GM18873 (cell line): ENCODE measurements around the gene ANTXR1.

ENCODE experiments used
- ATAC-seq: cut with Tn5 transposase; IDR thresholded peaks from one replicate; pipeline ENCODE4 v1.9.1; 2021; ENCODE audit warnings: mild to moderate bottlenecking, moderate library complexity, moderate number of reproducible peaks; ENCODE audit not compliant: unreplicated experiment, low FRiP score

Gene ANTXR1

DNA sequence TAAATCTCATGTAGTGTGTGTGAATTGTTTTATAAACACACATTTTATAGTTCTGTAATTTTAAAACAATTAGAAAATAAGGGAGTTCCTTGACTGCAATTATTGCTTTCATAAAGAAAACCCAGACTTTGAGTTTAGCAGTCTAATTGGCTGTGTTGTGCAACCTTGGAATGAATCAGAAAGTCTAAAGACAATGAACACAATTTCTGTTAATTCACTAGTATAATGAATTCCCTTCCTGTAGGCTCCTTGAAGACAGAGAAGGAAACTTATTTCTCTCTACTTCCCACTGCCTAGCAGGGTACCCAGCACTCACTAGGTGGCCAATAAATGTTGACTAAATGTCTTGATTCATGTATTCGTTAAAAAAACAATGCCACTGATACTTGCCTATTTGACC lies 79.9 kb downstream of the ANTXR1 start:
- ATAC-seq = no peak

DNA sequence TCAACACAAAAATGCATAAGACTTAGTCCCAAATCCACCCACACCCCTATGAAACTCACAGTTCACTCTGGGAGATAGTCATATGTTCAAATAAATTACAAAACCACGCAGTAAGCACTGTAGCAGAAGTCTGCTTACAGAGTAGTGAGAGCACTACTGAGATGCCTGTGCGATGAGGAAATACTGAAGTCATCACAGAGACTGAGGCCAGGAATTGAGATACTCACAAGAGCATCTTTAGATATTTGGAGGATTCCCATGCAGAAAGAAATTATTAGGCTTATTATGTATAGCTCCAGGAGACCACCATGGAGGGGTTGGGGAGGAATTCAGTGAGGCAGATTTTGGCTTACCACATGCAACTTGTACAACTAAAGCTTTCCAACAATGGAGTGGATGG lies 82.3 kb downstream of the ANTXR1 start:
- no peak for ATAC-seq

DNA sequence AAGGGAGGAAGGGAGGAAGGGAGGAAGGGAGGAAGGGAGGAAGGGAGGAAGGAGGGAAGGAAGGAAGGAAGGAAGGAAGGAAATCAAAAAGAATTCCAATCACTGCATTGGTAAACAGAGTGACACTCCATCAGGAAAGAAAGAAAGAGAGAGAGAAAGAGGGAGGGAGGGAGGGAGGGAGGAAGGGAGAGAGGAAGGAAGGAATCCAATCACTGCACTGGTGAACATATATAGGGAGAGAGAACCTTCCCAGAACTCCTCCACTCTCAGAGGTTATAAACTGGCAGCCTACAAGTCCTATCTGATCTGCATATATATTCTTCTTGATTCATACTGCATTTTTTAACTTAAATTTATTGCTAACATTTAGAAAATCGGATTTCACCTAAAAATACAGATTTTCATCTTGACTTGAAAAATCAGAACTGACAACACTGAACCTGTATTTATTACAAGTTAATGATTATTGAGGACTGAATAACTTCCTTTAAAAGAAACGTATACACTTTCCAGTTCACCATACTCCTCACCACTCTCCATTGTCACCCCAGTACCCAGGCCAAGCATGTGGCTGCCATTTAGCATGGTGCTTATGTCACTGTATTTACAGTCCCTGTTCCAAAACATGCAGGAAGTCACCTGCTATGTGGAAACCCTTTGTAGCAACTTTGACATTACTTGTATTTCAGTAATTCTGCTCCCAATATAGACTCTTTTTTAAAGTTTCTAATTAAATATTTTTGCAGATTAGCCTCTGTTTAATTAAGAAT lies 83.5 kb downstream of the ANTXR1 start:
- no peak for ATAC-seq

DNA sequence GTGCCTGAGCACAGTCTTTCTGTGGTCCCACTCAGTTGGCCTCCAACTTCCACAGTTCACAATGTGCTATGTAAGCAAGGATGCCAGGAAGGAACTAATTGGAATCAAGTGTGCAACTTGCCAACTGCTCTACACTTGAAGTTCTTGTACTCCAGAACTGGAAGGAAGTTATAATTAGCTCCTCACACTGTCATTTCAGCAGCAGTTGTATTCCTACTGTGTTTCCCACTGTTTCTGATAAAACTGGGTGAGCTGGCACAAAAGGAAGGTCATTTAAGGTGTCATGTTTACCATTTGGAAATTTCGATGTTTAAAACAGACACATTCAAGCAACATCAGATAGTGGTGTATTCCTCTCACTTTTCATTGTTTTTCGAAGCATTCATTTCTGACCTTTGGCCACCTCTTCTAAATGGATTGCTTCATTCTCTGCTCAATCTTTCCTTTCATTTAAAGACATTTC lies 84.2 kb downstream of the ANTXR1 start:
- no peak for ATAC-seq

DNA sequence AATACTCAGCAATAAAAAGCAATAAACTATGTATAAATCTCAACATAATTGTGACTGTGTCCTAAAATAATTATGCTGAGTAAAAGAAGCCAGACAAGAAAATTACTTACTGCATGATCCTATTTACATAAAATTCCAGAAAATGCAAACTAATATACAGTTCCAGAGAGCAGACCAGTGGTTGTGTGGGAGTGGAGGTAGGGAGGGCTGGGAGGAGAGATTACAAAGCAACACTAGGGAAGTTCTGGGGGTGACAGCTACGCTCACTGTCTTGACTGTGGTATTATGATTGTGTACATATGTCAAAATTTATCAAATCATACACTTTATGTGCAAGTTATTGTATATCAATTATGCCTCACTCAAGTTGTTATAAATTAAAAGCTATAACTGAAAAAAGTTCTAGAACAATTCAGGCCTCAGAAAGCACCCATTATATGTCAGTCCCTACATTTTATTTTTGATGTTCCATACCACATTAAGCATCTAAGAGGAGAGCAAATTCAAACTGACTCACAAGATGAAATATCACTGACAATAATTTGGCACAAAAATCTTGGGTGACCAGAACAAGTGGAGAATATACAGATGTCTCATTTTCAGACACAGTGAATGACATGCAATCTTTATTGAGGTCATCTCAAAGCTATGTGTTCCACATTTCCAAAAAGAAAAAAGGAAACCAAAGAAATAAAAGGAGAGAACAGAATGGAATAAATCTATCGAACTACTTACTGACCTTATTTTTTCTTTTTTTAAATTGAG lies 85.1 kb downstream of the ANTXR1 start:
- ATAC-seq = no peak

DNA sequence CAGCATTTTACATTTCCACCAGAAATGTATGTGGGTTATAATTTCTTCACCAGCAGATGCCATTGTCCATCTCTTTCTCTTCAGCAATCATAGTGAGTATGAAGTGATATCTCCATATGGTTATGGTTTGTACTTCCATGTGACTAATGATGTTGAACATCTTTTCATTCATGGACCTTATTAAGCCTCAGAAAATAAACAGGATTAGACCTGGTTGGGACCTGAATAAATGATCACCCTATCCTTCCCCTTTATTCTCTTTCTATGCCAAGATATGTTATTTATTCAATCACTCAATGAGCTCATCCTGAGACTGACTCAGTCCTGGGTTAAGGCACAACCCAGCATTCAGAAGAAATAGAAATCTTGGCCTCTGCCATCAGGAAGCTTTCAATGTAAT lies 86.6 kb downstream of the ANTXR1 start:
- no peak for ATAC-seq

DNA sequence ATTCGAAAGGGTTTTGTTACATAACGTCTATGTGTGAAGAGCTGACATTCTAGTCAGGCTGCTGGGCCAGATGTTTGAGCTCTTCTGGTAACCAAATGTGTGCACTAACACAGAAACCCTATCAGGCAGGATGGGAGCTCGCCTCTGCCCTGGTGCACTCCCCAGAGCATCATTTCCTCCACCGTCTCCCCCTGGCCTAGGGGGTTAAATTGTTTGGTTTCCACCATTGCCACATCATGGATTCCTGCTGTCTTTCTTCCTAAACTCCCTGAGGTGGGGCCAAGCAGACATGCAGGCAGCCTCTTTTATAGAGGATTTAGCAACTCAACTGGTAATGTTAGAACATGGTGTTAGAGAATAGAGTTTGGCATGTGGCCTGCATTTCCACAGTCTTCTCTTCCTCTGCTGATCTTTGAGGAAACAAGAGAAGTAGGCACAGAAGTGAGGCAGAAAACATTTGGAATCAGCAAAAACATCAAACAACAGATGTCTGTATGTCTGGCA lies 87.3 kb downstream of the ANTXR1 start:
- no peak for ATAC-seq

DNA sequence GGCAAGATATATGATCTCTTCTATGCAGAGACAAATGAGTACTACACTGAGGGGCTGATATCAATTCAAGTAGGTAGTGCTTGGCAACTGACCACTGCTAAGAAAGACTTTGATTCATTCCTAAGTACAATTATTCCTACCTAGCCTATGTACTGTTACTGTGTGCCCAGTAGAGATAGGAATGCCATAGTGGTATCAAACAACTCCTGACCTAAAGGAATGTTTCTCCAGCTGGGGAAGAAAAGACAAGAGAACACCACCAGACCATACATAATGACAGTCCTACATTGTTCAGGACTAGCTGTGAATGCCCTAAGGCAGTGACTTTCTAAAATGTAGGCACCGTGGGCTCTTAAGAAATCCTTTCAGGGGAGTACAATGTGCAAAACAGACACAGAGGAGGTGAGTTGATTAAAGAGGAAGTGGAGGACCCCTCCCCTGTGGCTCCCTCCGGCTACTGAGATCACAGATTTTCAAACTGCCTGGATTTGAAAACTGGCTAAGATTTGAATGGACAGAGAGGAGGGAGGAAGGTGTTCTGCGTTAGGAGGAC lies 89.1 kb downstream of the ANTXR1 start:
- no peak for ATAC-seq

DNA sequence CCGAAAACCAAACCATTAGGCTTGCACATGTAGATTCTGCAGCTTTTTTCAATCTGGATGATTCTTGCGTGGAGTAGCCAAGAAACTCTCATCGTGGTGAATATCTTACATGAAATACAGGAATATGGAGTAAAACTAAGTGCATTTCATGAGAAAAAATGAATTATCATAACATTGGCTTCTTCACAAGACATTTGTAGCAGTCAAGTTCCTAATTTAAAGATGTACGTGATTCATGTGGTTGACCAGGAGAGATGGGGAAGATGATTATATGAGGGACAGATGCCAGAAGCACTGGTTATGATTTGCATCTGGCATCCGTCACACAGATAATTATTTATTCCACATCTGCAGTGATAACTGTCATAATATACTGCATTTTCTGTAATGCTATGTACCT lies 90.4 kb downstream of the ANTXR1 start:
- ATAC-seq = no peak

DNA sequence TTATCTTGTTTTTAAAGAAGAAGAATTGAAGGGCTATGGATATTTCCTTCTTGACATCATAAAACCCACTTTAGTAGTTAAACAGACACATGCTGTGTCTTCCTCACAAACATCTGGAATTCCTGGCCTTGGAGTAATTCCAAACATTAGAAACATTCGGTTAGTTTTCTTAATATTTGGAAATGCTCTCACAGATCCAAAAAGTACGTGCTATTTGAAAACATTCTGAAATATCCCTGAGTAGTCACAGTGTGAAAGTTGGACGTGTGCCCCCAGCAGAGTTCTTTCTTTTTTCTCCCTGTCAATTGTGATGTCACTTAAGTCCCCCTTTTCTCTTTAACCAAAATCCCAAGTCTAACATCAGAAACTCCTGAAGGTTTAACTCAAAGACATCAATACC lies 91.3 kb downstream of the ANTXR1 start:
- ATAC-seq = no peak

DNA sequence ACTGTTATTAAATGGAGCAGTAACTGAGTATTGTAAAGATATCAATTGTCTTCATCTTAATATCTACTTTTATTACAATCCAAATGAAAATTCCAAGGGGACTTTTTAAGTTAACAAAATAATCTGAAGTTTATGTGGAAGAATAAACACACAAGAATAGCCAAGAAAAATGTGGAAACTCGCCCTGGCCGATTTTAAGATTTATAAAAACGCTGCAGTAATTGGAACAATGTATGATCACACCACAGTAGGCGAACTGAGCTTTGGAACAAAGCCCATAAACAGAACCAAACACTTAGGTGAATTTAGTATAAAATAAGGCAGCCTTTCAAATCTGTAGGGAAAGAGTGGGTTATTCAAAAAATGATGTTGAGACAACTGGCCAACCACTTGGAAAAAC lies 96.3 kb downstream of the ANTXR1 start:
- ATAC-seq = no peak

DNA sequence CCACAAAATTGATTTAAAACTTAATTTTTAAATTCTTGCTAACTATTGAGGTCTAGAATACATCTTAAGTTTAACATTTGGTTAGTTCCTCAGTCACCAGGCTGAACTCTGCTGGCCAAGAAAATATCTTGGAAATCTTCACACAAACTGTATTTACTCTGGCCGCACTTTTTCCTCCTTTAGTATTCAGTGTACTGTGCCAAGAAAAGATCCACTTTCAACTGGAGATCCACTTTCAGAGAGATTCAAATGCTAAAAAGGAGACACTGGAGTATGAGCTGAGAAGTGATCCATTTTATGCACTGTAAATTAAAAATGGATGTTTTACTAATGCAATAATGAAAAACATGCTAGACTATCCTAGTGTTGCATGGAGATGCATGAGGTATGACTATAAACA lies 98.1 kb downstream of the ANTXR1 start:
- no peak for ATAC-seq

DNA sequence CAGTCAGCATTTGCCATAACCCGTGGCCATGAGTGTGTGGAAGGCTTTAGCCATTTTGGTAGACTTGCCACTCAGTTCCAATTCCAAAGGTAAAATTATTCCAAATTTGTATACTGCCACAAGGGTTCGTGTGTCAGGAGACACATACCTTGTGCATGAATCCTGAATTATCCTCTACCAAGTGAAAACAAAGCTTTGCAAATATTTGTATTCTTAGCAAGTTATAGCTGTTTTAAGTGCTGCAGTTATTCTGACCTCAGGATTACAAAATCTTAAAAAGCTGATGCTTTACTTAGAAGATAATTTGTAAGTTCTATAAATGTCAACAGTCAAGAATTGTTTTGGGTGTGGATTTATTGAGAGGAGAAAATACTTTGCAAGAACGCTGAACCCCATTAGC lies 100.6 kb downstream of the ANTXR1 start:
- no peak for ATAC-seq

DNA sequence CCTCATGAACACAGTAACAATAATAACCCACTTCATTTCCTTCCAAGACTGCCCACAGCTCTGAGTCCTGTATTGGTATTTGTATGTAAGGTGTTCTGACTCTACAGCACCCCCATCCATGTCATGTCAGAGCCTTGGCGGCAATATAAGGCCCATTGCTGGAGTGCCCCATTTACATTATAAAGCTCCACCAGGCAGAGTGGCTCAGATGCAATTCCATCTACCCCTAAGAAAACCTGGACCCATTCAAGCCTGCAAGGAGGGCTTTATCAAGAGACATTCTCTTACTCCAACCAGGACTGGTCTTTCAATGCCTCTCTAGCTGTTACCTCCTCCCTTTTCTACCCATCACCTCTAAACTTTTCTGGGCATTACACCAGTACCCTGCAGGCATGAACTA lies 101.6 kb downstream of the ANTXR1 start:
- ATAC-seq = no peak

DNA sequence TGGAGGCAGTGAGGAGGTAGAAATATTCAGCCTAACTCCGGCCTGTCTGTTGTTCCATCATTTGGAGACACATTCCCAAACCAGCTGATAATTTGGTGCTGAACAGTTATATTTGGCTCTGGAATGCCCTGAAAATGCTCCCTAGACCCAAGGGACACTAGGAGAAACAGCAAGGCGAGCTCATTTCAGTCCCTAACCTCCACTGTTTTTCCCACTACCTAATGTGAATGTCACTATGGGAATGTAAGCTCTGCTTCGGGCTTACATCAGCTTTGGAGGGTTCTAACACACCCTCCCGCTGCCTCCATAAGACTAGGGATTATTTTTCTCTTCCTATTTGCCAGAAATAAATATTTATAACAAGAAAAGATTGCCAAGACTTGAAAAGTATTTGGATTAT lies 103.5 kb downstream of the ANTXR1 start:
- no peak for ATAC-seq

DNA sequence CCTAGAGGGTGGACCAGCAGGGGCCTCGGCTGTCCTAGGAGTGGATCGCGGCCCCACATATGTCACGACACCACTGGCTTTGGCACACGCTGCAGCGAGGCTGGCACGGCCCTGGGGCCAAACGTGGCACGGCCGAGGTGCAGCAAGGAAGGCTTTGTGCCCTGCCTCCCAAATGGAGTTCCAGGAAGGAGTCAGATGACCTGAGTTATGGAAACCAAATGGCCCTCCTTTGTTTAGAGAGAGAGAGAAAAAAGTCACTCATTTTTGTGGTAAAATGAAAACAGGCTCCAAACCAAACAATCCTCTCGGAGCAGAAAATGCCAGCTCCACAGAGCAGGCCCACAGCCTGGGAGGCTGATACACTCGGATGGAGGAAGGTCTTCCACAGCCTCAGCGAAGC lies 105.6 kb downstream of the ANTXR1 start:
- no peak for ATAC-seq

DNA sequence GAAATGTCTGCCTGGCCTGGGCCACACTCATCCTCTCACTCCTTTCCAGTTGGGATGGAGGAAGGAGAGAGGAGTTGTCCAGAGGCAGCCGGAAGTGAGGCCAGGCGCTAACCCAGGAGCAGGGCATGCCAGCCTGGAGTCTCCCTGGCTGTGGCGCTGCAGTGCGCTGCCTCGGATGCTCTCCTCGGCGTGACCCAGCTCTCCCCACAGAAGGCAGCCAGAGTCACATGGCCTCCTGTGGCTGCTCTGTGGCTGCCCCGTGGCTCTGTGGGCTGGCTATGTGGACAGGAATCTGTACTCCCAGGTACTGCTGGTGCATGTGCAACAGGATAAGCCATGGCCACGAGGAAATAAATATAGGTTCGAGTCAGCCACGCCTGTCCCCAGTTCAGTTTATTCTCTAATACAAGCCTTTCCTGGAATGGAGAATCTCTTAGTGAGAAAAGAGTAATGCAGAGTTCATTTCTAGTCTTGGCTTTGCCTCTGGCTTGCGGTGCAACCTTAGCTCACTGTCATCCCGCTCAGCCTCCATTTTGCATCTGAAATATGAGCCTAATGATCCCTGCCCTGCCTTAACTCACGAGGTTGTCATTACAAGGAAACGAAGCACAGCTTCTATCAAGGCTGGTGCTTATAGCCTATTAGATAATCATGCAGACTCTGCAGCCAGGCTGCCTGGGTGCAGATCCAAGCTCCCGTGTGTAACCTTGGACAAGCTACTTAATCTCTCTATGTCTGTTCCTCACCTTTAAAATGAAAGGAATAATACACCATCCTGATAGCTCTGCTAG lies 106.3 kb downstream of the ANTXR1 start:
- no peak for ATAC-seq

DNA sequence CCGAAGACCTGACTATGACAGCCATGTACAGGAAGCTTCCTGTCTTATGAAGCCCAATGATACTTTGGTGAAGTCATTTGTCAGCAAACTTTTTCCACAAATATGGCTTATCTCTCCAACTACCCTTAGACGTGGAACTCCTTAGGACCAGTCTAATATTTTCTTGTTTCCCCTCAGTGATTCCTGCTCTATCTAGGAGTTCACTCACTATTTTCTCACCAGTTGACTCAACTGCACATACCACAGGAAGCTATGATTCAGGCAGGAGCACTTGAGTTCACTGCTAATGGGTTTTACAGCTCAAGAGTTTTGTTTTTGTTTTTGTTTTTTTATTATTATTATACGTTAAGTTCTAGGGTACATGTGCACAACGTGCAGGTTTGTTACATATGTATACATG lies 109.3 kb downstream of the ANTXR1 start:
- ATAC-seq = no peak

DNA sequence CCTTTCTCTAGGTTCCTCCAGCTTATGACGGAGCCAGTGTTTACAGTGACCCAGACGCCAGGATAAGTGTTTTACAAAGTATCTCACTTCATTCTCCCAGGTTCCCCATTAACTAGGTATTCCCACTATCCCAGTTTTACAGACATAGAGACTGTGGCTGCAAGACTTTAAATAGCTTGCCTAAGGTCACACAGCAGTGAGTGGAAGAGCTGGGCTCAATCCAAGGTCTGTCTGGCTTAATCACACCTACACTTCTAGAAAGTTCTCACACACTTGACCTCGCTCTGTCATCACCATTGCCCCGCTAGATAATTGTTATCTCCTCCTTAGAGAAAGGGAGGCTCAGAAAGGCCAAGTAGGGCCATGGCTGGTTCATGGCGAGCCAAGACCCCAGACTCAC lies 110.2 kb downstream of the ANTXR1 start:
- ATAC-seq = no peak

DNA sequence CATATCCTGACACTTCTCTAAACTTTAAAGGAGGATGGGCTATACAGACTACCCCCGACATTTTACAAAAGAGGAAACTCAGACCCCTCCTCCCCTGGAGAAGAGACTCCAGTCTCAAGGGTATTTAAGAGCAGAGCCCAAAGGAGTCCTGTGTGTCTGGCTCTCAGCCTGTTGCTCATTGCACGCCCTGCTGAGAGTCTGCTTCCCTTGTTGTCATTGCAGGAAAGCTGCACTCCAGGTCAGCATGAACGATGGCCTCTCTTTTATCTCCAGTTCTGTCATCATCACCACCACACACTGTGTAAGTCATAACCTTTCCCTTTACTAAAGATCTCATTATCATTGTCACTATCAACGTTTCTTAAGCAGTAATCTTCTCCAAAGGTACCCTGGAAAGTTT lies 111.4 kb downstream of the ANTXR1 start:
- ATAC-seq = no peak

DNA sequence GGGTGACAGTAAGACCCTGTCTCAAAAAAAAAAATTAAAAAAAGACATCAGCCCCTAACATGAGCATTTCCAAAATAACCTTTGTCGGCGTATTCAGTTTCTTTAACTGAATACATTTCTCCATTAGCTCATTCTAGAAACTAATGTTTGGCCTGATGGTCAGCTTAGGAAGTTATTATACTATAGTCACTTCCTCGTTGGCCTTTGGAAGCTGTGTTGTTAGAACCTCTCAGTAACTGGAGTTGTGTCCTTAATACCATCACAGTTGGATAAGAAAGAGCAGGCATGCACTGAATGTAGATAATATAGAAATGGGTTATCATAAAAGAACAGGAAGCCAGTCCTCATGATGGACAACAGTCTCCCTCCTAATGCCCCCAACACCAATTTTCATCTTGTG lies 112.8 kb downstream of the ANTXR1 start:
- no peak for ATAC-seq
